ENCODE data around the gene CEACAM19.
A peak's percentile ranks its signal among the peaks of the same experiment; 100 is the strongest.
"Not testable (repeated sequence)": the region's sequence is repeated elsewhere in the genome, so short reads cannot be mapped to it uniquely, and the experiment has no call there.

CEACAM19 gene

GRCh38 chr19:44645407-44646048 lies 25.8 kb upstream of the CEACAM19 start:
- DNase-seq (ENCODE audit: low read depth, low spot score) = peak; percentile 43

GRCh38 chr19:44646049-44646416 lies 25.2 kb upstream of the CEACAM19 start:
- no peak for DNase-seq (ENCODE audit: low read depth, low spot score)

GRCh38 chr19:44647144-44647543 lies 24.1 kb upstream of the CEACAM19 start:
- DNase-seq (ENCODE audit: low read depth, low spot score) = no peak

GRCh38 chr19:44648631-44649251 lies 22.5 kb upstream of the CEACAM19 start:
- DNase-seq (ENCODE audit: low read depth, low spot score) = no peak

GRCh38 chr19:44649578-44650145 lies 21.6 kb upstream of the CEACAM19 start:
- DNase-seq (ENCODE audit: low read depth, low spot score) = no peak

GRCh38 chr19:44653343-44653742 lies 17.9 kb upstream of the CEACAM19 start:
- DNase-seq (ENCODE audit: low read depth, low spot score) = no peak

GRCh38 chr19:44653977-44654774 lies 17.1 kb upstream of the CEACAM19 start:
- peak; percentile 57 for DNase-seq (ENCODE audit: low read depth, low spot score)

- DNase-seq (ENCODE audit: low read depth, low spot score) = peak; percentile 92
Observed at GRCh38 chr19:44657211-44657921, 13.9 kb upstream of the CEACAM19 start.

- DNase-seq (ENCODE audit: low read depth, low spot score) = no peak
Observed at GRCh38 chr19:44658069-44658733, 13.1 kb upstream of the CEACAM19 start.

- DNase-seq (ENCODE audit: low read depth, low spot score) = no peak
Observed at GRCh38 chr19:44660081-44660480, 11.2 kb upstream of the CEACAM19 start.

GRCh38 chr19:44661205-44661604 lies 10.1 kb upstream of the CEACAM19 start:
- no peak for DNase-seq (ENCODE audit: low read depth, low spot score)

- no peak for DNase-seq (ENCODE audit: low read depth, low spot score)
Observed at GRCh38 chr19:44661904-44662303, 9.4 kb upstream of the CEACAM19 start.

- no peak for DNase-seq (ENCODE audit: low read depth, low spot score)
Observed at GRCh38 chr19:44662691-44663385, 8.4 kb upstream of the CEACAM19 start.

- DNase-seq (ENCODE audit: low read depth, low spot score) = no peak
Observed at GRCh38 chr19:44663996-44664395, 7.3 kb upstream of the CEACAM19 start.

GRCh38 chr19:44664976-44665375 lies 6.3 kb upstream of the CEACAM19 start:
- DNase-seq (ENCODE audit: low read depth, low spot score) = no peak

- no peak for DNase-seq (ENCODE audit: low read depth, low spot score)
Observed at GRCh38 chr19:44666852-44667556, 4.3 kb upstream of the CEACAM19 start.

- no peak for DNase-seq (ENCODE audit: low read depth, low spot score)
Observed at GRCh38 chr19:44668985-44669764, 2.1 kb upstream of the CEACAM19 start.

GRCh38 chr19:44670027-44670426 lies 1.3 kb upstream of the CEACAM19 start:
- not testable (repeated sequence) for DNase-seq (ENCODE audit: low read depth, low spot score)

GRCh38 chr19:44672226-44672625 lies 944 bp downstream of the CEACAM19 start:
- no peak for DNase-seq (ENCODE audit: low read depth, low spot score)

All from ELF-1 (cell line).